ENCODE measurements around the gene MARCHF3.
"Not testable (repeated sequence)": the region's sequence is repeated elsewhere in the genome, so short reads cannot be mapped to it uniquely, and the experiment has no call there.

MARCHF3 gene

GRCh38 chr5:127011153-127011552 lies 19.2 kb downstream of the MARCHF3 start:
- DNase-seq: peak; percentile 73

- no peak for DNase-seq
These were observed 20.0 kb downstream of the MARCHF3 start for GRCh38 chr5:127010362-127010761.

DNA sequence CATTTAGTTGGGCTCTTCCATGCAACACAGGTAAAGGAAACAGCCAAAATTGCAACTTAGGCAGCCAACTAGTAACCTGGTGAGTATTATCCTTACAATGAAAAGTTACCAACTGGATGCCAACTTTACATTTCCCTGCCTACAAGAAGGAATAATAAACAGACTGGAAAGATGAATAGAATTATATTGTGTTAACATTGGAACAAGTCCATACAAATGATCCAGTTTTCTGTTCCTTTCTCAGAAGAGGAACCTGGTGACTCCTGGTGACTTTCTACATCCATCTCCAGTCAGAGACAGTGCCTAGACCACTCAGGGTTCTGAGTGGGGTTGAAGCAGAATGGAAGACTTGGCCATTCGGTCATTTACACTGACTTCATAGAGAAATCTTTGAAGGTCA lies 20.6 kb downstream of the MARCHF3 start:
- no peak for DNase-seq

- no peak for DNase-seq
These were observed 21.9 kb downstream of the MARCHF3 start for GRCh38 chr5:127008300-127008975.

DNA sequence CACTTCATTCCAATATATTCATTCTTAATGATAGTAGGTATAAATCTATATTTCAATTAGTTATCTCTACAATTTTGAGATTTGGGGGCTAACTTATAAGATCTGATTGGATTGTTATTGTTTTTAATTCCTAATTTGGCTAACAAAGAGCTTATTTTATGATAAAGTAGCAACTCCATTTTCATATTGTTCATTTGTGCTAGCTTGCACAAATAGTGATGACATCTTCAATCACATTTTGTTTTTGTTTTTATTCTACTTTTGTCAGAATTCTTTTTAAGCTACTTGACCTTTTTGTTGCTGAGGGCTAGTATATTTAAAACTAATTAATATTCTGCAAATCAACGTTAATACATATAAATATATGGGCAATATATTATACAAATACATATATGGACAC lies 22.8 kb downstream of the MARCHF3 start:
- no peak for DNase-seq

DNA sequence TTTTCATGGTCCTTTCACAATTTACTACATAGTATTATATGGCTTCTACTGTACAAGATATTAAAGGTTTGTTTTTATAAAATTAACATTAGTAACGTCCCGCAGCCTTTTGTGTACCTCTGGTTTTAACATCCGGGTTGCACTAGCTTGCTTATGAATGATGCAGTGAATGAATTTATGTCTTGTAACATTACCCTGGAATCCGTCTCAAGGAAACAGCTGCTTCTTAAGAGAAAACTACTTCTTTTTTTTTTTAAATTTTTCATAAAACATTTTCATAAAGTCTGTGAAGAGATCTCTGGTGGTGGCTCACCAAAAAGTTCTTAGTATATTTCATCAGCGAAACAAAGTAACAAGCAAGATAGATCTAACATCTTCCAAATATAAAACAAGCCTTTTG lies 23.6 kb downstream of the MARCHF3 start:
- DNase-seq: no peak

- not testable (repeated sequence) for DNase-seq
These were observed 25.1 kb downstream of the MARCHF3 start for GRCh38 chr5:127005282-127005681.

DNA sequence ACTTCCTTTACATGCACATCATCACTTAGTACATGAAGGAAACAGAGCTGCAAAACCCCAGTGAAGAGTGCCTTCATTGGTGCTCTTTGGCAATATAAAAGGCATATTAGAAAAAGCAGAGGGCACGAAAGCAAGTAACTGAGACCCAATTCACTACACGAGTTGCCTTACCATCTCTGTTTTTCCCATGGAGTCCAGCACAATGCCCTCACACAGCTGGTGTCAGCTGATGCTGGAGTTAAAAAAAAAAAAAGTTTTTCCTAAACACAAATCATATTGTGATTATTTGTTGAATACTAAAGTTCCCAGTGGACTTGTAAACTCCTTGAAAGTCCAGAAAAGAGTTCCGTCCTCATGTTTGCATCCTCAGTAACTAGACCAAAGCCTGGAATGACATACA lies 25.6 kb downstream of the MARCHF3 start:
- no peak for DNase-seq

DNA sequence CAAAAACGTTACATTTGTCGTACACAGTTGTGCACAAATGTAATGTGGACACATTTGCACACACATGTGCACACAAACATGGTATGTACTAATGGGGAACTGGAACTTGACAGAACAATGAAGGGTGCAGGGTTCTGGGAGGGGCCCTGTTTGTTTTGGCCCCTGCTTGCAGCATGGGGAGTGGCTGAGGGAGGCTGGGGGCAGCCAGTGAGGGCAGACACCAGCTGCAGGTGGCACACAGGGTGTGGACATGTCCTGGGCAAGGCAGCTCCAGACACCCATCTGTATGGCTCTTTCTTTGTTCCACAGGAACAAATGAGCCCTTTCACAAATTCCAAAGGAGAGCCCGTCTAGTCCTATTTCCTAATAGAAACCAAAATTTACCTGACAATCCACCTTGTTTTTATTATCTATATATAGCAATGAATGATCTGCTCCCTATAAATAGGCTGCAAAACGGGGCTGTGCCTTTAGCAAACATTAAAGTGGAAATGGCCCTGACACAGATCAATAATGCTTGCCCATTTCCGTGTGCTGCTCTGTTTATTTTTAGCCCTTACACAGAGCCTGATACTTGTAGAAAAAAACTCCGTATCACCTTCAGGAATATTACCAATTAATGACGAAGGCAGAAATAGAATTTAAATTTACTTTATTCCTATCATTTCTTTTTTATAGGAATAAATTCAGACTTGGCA lies 26.4 kb downstream of the MARCHF3 start:
- no peak for DNase-seq

GRCh38 chr5:127002390-127002789 lies 28.0 kb downstream of the MARCHF3 start:
- no peak for DNase-seq

- peak; percentile 91 for DNase-seq
These were observed 28.6 kb downstream of the MARCHF3 start for GRCh38 chr5:127001621-127002296.

DNA sequence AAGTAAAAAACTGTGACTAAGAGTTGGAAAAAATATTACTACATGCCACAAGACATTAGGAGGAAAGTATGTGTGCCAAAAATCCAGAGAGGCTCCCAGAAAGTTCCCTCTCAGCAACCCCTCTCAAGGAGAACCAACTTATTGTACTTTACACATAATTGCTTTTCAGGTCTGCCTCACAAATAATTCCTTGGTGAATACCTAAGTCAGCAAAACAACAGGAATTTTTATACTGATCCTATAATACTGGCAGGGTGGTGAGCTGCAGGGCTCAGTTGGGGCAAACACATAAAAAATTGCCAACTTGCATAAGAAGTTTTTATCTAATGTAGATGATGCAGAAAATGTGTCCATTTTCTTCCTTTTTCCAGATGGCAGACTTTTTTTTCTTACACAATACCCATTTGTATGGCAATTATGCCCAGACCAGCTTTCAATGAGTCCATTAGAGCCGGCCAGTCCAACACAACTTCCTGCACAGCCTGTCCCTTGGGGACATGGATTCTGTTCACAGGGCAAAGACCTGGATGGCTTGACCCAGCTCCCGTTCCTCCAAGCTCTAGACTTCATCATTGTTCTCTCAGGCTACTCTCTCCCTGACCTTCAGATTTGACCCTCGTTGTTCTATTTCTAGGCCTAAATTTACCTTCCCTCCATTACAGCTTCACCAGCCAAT lies 31.3 kb downstream of the MARCHF3 start:
- DNase-seq: no peak

GRCh38 chr5:126998201-126998631 lies 32.1 kb downstream of the MARCHF3 start:
- DNase-seq: no peak

DNA sequence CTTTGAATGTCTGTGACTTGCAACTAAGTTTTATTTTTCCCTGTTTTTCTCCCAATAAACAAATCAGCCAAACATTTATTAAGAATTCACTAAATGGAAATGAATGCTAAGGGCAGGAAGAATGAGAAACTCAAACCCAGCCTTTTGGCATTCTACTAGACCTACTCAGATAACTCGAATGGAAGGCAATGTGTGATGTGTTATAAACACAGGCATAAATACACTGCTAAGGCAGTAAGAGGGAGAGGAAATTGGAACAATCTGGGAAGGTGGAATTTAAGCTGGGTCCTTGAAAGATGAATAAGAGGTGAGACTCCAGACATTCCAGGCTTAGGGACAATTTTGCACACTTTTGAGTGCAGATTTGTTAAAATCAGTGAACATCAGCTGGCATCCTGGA lies 34.7 kb downstream of the MARCHF3 start:
- no peak for DNase-seq

GRCh38 chr5:126995039-126995438 lies 35.3 kb downstream of the MARCHF3 start:
- no peak for DNase-seq

DNA sequence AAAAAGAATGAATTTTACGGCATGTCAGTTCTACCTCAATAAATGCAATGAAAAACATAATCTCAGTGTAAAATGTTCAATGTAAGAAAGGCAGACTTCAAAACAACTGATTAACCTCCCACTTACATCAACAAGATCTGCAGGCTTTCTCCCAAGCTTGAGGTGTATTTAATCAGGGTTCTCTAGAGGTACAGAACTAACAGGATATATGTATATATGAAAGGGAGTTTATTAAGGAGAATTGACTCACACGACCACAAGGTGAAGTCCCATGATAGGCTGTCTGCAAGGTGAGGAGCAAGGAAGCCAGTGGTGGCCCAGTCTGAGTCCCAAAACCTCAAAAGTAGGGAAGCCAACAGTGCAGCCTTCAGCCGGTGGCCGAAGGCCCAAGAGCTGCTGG lies 35.9 kb downstream of the MARCHF3 start:
- no peak for DNase-seq

- no peak for DNase-seq
These were observed 42.3 kb downstream of the MARCHF3 start for GRCh38 chr5:126988021-126988569.

GRCh38 chr5:126987271-126987899 lies 43.0 kb downstream of the MARCHF3 start:
- DNase-seq: no peak

GRCh38 chr5:126984632-126985031 lies 45.7 kb downstream of the MARCHF3 start:
- no peak for DNase-seq

GRCh38 chr5:126983874-126984266 lies 46.5 kb downstream of the MARCHF3 start:
- no peak for DNase-seq

DNA sequence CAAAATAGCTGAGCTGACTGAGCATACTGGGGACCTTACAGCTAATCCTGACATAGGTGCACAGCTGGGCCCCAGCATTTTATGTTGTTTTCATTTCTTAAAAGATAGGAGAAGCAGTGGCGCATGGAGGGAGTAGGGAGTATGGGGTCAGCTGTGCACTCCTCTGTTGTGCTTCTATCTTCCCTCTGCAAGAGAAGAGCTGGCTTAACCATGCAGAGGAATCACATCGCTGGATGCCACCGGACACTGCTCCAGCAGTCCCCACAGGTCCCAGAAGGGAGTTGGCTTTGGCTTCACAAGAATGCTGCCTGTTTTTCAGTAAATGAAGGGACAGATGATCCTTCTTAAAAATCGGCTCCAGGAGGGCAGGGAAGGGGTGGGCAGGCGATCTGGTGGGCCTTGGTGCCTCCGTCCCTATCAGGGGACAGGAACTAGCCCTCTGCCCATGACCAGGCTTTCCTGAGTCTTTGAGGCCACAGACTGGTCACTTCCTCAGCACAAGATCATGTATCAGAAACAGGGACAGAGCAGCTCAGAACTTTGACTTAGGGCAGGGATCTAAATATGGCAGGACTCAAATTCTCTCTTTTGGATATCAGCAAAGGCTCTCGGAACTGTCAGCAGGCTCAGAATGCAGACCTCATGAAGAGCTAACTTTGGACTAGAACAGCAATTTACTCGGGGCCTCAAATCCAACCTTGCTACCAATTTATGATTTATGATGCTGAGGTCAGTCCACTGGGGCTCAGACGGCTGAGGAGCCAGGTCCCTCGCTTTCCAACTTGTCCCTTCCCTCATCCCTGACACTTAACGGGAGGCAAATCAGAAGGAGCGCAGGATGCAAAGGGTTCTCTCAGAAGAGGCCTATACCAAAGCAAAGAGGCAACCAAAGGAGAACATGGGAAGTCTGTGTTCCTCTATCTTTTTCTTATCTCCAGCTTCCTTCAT lies 47.2 kb downstream of the MARCHF3 start:
- no peak for DNase-seq

GRCh38 chr5:126982202-126982601 lies 48.2 kb downstream of the MARCHF3 start:
- DNase-seq: no peak
